Left ventricle myocardium inferior (tissue), 1 donor: Measurements from ENCODE around the gene GNB5. TPM values are rescaled to one million over a fixed set of nuclear protein-coding genes. Genes with fewer than 3 reads are reported as not detected.

ENCODE experiments used
- DNase-seq: peaks from one replicate; pipeline ENCODE4 v3.0.0-alpha.2; 2020
- H3K27ac ChIP-seq: fragments of 200-600 bp; replicated peaks from 2 replicates; pipeline ENCODE4 v1.8.0; 2021
- H3K27me3 ChIP-seq: fragments of 200-600 bp; 2 replicates; pipeline ENCODE4 v1.8.0; 2021; ENCODE audit warnings: low read depth
- H3K36me3 ChIP-seq: fragments of 200-600 bp; 2 replicates; pipeline ENCODE4 v1.8.0; 2021
- H3K4me1 ChIP-seq: fragments of 200-600 bp; 2 replicates; pipeline ENCODE4 v1.8.0; 2021
- H3K4me3 ChIP-seq: fragments of 200-600 bp; 2 replicates; pipeline ENCODE4 v1.8.0; 2021; ENCODE audit warnings: mild to moderate bottlenecking, moderate library complexity
- H3K9me3 ChIP-seq: fragments of 200-600 bp; replicated peaks from 2 replicates; pipeline ENCODE4 v1.8.0; 2021
- CTCF ChIP-seq: fragments of 200-600 bp; IDR thresholded peaks from 2 replicates; pipeline ENCODE4 v1.8.0; 2021; ENCODE audit warnings: antibody characterized with exemption, mild to moderate bottlenecking, borderline replicate concordance
- intact Hi-C: fragments of 100-400 bp; cut with micrococcal nuclease; formaldehyde crosslinking; loops from one replicate; pipeline ENCODE4 v1.11.0; 2022
- total RNA-seq: library from RNA; stranded (reverse); fragmentation: NEBNext Ultra II Directional; extraction: Animal tissue kit (Norgen Biotek cat#: 25700); gene quantifications from one replicate; pipeline ENCODE4 v1.2.1, GENCODE V29; 2021
- donor health status: DM: no; HTN: yes; CAD: no; lungs with severe emphysema.

The GNB5 gene
- total RNA-seq, 1 donor from 2014 or later: 10.5 TPM

- H3K9me3 ChIP-seq: no peaks in the 10 kb centered on the region
- H3K27ac ChIP-seq: no peak overlapping the region
- H3K27me3 ChIP-seq: no peaks in the 10 kb centered on the region
- H3K4me1 ChIP-seq: no peaks in the 10 kb centered on the region
- peaks cover 10% of the 10 kb centered on the region for H3K36me3 ChIP-seq
- intact Hi-C loops: no loop called here
- no peak overlapping the region for H3K4me3 ChIP-seq
- TF ChIP-seq CTCF: no peak
- DNase-seq: no peak
These were observed 26.4 kb downstream of the GNB5 start for GRCh38 chr15:52164631-52165265.

GRCh38 chr15:52163321-52164190, 27.6 kb downstream of the GNB5 start:
- no peak for DNase-seq
- intact Hi-C loops: no loop called here
- no peak for TF ChIP-seq CTCF

GRCh38 chr15:52162876-52163275, 28.3 kb downstream of the GNB5 start:
- peaks cover 10% of the 10 kb centered on the region for H3K36me3 ChIP-seq
- H3K27me3 ChIP-seq: no peaks in the 10 kb centered on the region
- TF ChIP-seq CTCF: no peak
- no peak overlapping the region for H3K27ac ChIP-seq
- intact Hi-C loops: no loop called here
- H3K4me3 ChIP-seq: no peak overlapping the region
- no peaks in the 10 kb centered on the region for H3K4me1 ChIP-seq
- no peak for DNase-seq
- H3K9me3 ChIP-seq: no peaks in the 10 kb centered on the region

More at GRCh38 chr15:52163321-52164190, 27.6 kb downstream of the GNB5 start:
- H3K4me3 ChIP-seq: no peak overlapping the region
- H3K27ac ChIP-seq: no peak overlapping the region
- H3K4me1 ChIP-seq: no peaks in the 10 kb centered on the region
- H3K27me3 ChIP-seq: no peaks in the 10 kb centered on the region
- H3K9me3 ChIP-seq: no peaks in the 10 kb centered on the region
- peaks cover 10% of the 10 kb centered on the region for H3K36me3 ChIP-seq

GRCh38 chr15:52162260-52162659, 28.9 kb downstream of the GNB5 start:
- Histone ChIP-seq H3K36me3 (peaks cover 10% of the 10 kb centered on the region), H3K27ac (no peak overlapping the region), H3K4me3 (no peak overlapping the region), H3K27me3 (no peaks in the 10 kb centered on the region), H3K9me3 (no peaks in the 10 kb centered on the region), H3K4me1 (no peaks in the 10 kb centered on the region)
- intact Hi-C loops: no loop called here
- TF ChIP-seq CTCF: no peak
- DNase-seq: no peak

GRCh38 chr15:52161406-52161966, 29.7 kb downstream of the GNB5 start:
- H3K4me1 ChIP-seq: no peaks in the 10 kb centered on the region
- H3K27me3 ChIP-seq: no peaks in the 10 kb centered on the region
- no peak overlapping the region for H3K27ac ChIP-seq
- TF ChIP-seq CTCF: no peak
- intact Hi-C loops: no loop called here
- H3K36me3 ChIP-seq: peaks cover 10% of the 10 kb centered on the region
- no peaks in the 10 kb centered on the region for H3K9me3 ChIP-seq
- DNase-seq: no peak
- no peak overlapping the region for H3K4me3 ChIP-seq
